DMS79 (cell line): ENCODE results near the gene SF3B3.
"Not testable (repeated sequence)": the region's sequence is repeated elsewhere in the genome, so short reads cannot be mapped to it uniquely, and the experiment has no call there.

Source experiments
- DNase-seq: peaks from one replicate; lab custom pipeline; 2025; lab: John Stamatoyannopoulos, UW

SF3B3 gene

GRCh38 chr16:70568601-70569237 is 45.1 kb downstream of the SF3B3 start:
- DNase-seq: no peak

- no peak for DNase-seq
Observed at GRCh38 chr16:70569752-70570151, 46.1 kb downstream of the SF3B3 start.

DNA sequence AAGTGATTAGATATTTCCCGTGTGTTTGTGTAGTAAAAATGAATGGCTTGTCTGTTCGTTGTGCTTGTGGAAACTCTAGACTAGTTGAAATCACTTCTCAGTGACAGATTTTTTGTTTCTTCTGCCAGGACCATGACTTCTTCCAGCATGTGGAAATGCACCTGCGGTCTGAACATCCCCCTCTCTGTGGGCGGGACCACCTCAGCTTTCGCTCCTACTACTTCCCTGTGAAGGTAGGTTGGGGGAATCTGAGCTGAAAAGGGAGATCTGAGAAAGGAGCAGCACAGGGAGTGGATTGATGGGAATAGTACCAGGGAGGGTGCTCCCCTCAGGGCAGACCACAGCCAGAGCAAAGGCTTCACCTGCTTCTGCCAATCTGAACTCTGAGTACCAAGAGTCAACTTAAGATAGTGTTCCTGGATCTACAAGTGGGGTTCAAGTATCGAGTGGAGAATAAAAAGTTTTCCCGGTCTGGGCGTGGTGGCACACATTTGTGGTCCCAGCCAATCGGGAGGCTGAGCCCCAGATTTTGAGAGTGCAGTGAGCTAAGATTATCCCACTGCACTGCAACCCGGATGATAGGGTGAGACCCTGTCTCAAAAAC is 47.5 kb downstream of the SF3B3 start:
- DNase-seq: no peak

DNA sequence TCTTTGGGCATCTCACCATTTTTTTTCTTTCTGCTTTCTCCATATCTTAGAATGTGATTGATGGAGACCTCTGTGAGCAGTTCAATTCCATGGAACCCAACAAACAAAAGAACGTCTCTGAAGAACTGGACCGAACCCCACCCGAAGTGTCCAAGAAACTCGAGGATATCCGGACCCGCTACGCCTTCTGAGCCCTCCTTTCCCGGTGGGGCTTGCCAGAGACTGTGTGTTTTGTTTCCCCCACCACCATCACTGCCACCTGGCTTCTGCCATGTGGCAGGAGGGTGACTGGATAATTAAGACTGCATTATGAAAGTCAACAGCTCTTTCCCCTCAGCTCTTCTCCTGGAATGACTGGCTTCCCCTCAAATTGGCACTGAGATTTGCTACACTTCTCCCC is 48.0 kb downstream of the SF3B3 start:
- DNase-seq: no peak

DNA sequence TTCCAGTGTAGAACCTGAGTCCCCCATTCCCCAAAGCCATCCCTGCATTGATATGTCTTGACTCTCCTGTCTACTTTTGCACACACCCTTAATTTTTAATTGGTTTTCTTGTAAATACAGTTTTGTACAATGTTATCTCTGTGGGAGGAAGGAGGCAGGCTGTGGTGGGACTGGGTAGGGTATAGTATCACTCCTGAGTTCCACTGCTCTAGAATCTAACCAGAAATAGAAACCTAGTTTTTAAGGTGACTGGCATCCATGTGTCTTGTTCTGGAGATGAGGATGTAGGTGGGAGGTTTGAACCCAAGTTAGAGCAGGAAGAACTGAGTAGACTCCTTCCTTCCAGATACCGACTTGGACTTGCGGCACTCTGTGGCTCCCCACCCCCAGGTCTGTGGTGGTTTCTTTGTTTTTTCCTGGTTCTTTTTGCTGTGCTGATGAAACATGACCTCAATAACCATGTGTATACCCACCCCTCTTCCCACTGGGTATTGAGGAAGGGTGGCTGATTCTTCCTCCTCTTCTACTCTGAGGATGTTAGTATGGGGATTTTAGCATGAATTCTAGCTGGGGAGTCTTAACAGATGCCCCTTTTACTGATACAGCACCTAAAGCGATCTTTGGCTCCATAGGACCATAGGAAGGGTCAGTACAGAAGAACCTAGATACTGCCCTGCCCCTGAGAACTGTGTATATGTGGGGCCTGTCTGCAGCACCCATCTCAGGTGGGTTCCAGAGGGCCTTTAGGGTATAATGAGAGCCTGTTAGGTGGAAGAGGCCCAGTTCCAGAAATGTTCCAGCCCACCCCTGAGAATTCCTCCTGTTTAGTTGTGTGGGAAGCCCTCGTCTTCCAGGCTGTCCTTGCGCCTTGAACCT is 48.7 kb downstream of the SF3B3 start:
- no peak for DNase-seq

GRCh38 chr16:70572926-70573270 is 49.3 kb downstream of the SF3B3 start:
- no peak for DNase-seq

GRCh38 chr16:70573451-70574121 is 50.0 kb downstream of the SF3B3 start:
- no peak for DNase-seq

DNA sequence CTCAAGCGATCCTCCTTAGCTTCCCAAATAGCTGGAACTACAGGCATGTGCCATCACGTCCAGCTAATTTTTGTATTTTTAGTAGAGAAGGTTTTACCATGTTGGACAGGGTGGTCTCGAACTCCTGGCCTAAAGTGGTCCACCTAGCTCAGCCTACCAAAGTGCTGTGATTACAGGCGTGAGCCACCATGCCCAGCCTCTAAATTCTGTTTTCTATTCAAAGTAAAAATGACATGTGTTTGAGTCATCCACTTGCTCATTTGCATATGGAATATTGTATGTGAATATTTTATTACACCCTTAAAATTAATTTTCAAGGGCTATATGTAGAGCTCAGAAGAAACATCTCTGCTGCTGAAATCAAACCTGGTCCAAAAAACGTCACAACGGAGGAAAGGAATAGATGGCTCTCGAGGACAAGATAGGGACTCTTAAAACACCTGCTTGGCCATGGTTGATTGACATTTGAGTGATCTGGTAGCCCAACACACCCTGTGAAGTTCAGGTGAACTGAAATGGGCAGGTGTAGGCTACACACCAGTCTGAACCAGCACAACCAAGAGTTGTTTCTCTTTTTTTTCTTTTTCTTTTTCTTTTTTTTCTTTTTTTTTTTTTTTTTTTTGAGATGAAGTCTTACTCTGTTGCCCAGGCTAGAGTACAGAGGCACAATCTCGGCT is 51.1 kb downstream of the SF3B3 start:
- DNase-seq: no peak

GRCh38 chr16:70575376-70575775 is 51.8 kb downstream of the SF3B3 start:
- DNase-seq: no peak

DNA sequence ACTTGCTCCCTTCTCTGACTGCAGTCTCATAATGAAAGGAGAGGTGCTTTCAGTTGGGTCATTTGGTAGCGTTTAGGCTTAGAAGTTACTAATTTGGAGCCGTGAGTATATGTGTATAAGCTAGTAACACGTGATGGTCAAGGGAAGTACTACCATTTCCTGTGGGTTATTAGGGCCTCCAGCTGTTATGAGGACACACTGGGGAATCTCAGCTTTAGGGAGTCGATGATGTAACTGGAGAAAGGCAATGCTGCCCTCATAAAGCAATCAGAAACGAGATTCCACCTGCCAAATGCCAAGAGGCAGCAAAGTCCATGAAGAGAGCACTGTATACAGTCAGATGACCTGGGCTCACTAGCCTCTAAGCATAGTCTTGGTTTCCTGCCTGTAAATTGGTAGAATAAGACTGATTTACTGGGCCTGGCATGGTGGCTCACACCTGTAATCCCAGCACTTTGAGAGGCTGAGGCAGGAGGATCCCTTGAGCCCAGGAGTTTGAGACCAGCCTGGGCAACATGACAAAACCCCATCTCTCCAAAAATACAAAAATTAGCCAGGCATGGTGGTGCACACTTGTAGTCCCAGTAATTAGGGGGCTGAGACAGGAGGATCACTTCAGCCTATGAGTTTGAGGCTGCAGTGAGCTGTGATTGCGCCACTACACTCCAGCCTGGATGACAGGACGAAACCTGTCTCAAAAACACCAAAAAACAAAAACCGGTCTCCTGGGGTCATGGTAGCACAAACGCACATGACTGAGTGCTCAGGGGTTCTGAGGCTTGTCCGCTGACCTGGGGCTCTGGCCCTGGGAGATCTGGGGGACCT is 53.0 kb downstream of the SF3B3 start:
- no peak for DNase-seq

GRCh38 chr16:70577256-70577698 is 53.7 kb downstream of the SF3B3 start:
- no peak for DNase-seq

DNA sequence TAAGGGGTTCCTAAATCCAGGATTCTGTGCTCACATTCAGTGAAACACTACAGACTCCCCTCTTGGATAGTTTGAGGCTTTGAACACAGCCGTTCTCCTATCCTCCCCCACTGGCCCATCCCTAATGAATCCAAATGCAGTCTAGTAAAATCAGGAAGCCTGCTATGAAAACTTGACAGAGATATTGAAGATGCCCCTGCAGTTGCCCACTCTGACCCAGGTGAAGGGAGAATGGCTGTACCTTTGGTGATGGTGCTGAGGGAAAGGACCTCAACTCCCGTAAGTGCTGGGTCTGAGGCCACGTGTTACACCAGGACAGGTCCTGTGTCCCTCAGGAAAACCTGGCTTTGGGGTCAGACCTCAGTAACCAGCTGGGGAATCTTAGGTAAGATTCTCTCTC is 54.4 kb downstream of the SF3B3 start:
- no peak for DNase-seq

- DNase-seq: no peak
Observed at GRCh38 chr16:70579248-70579647, 55.6 kb downstream of the SF3B3 start.

GRCh38 chr16:70579648-70580630 is 56.3 kb downstream of the SF3B3 start:
- DNase-seq: no peak

DNA sequence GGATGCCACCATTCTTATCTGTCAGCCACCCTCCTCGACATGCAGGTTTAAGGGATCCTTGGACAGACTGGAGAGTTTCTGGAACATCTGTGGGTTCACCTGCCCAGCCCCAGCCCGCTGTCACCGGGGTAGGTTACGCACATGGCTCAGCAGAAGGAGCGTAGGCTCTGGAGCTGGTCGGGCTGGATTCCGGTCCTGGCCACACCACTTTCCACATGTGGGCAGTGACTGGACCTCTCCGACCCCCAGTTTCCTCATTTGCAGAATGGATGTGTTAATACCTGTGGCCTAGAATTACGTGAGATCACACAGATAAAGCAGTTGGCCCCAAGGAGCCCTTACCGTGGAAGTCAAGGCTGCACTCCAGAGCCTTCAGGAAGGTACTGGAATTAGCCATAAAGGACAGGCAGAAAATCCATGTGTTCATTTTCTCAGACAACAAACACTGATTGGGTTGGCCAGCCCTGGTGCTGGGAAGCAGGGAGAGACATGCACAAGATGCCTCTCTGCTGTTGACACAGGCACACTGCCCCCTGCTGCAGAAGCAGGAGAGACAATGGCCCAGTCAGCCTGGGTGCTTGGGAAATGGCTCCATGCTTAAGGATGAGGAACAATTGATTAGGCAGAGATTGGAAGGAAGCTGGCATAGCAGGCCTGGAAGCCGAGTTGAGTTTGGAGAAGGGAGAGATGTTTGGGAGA is 58.8 kb downstream of the SF3B3 start:
- no peak for DNase-seq

GRCh38 chr16:70586731-70587130 is 63.1 kb downstream of the SF3B3 start:
- no peak for DNase-seq

DNA sequence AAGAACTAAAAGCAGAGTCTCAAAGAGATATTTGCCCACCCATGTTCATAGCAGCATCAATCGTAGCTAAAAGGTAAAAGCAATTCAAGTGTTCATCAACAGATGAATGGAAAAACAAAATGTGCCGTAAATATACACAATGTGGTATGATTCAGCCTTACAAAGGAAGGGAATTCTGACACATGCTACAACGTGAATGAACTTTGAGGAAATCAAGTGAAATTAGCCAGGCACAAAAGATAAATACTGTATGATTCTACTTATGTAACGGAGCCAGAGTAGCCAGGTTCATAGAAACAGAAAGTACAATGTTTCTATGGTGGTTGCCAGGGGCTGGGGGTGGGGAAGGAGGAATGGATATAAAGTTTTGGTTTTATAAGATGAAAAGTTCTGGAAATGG is 64.9 kb downstream of the SF3B3 start:
- no peak for DNase-seq

DNA sequence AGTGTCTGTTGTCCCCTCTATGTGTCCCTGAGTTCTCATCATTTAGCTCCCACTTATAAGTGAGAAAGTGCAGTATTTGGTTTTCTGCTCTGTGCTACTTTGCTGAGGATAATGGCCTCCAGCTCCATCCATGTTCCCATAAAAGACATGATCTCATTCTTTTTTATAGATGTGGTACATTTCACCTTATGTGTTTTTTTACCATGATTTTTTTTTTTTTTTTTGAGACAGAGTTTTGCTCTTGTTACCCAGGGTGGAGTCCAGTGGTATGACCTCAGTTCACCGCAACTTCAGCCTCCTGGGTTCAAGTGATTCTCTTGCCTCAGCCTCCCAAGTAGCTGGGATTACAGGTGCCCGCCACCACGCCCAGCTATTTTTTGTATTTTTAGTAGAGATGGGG is 65.8 kb downstream of the SF3B3 start:
- DNase-seq: not testable (repeated sequence)

- no peak for DNase-seq
Observed at GRCh38 chr16:70589998-70590471, 66.4 kb downstream of the SF3B3 start.
